Stimulated activated CD8-positive, alpha-beta memory T cell treated with anti-CD3 and anti-CD28 coated beads, Interleukin-12 subunit alpha, Interleukin-12 subunit beta, amount 100 ng/mL, for 1 hour (primary cell): ENCODE measurements around the gene SEH1L.
"Not testable (repeated sequence)": the region's sequence is repeated elsewhere in the genome, so short reads cannot be mapped to it uniquely, and the experiment has no call there.

Source experiments
- DNase-seq: peaks from one replicate; pipeline ENCODE4 v3.0.0-alpha.2; 2020; ENCODE audit warnings: low read depth

The SEH1L gene, protein sequence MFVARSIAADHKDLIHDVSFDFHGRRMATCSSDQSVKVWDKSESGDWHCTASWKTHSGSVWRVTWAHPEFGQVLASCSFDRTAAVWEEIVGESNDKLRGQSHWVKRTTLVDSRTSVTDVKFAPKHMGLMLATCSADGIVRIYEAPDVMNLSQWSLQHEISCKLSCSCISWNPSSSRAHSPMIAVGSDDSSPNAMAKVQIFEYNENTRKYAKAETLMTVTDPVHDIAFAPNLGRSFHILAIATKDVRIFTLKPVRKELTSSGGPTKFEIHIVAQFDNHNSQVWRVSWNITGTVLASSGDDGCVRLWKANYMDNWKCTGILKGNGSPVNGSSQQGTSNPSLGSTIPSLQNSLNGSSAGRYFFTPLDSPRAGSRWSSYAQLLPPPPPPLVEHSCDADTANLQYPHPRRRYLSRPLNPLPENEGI

DNA sequence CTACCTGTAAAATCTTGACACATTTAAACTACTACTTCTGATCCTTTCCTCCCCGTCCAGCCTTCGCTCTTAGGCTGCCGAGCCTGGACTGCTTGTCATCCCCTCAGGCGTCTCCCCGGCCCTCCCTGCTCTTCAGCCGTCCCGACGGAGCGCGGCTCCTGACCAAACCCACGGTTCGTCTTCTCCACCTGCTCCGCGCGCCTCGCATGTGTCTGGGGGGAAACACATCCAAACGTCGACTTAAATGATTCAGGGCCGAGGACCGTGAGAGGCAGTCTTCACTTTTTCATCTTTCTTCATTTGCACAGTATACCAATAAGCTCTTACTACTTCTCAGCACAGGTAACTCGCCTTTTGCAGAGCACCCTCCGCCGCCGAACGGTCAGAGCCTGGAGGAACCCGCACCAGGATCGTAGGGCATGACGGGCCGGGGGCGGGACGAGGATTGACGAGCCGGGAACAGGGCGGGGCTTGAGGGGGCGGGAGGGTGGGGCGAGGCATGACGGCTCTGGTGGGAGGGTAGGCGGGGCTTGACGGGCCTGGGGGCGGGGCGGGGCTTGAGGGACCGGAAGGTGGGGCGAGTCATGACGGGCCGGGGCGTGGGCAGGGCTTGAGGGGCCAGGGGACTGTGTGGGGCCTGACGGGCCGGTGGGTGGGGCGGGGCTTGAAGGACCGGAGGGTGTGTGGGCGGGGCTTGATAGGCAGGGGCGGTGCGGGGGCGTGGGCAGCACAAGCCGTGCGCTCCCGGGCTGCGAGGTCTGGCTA lies at the start of gene SEH1L:
Gene SEH1L (plus strand): TSS at position 727 of the 765 bp plus-strand sequence. CDS start 111 bp downstream, outside the sequence.
- peak; percentile 99 for DNase-seq

GRCh38 chr18:12901208-12901607 lies 46.6 kb upstream of the SEH1L start:
- not testable (repeated sequence) for DNase-seq

GRCh38 chr18:12904012-12904516 lies 43.7 kb upstream of the SEH1L start:
- DNase-seq = no peak

DNA sequence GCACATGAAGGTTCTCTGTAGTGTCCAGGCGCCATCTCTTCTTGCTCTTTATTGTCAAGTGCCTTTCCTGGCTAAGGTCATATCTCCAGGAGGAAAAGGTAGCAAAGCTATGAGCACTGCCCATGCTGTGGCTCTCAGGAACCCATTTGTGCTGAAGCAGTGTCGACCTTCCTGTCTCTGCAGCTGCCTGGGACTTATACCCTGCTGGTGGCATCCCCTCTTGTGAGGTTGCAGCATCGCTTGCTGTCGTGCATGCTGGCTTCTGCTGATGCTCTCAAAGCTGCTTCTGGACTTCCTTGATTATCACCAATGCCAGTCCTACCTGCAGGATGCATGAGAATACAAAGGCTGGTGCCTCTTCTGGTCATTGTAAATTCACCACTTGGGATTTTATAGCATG lies 41.7 kb upstream of the SEH1L start:
- DNase-seq = no peak

DNA sequence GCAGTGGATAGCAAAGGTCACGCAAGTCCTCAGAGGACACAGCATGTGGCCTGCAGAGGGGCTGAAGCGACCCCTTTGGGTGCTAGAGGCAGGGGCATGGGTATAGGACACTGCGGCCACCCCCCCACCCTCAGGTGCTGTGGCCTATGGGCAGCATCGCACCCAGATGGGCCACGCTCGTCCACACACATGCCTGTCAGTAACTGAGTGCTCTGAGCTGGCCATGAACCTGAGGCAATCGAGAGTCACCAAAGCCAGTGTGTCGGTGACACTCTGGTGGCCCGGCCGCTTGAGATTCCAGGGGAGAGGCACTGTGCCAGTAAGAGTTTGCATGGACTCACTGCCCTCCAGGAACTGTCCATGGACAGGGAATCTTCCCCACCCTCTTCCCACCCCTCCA lies 41.0 kb upstream of the SEH1L start:
- DNase-seq = no peak

DNA sequence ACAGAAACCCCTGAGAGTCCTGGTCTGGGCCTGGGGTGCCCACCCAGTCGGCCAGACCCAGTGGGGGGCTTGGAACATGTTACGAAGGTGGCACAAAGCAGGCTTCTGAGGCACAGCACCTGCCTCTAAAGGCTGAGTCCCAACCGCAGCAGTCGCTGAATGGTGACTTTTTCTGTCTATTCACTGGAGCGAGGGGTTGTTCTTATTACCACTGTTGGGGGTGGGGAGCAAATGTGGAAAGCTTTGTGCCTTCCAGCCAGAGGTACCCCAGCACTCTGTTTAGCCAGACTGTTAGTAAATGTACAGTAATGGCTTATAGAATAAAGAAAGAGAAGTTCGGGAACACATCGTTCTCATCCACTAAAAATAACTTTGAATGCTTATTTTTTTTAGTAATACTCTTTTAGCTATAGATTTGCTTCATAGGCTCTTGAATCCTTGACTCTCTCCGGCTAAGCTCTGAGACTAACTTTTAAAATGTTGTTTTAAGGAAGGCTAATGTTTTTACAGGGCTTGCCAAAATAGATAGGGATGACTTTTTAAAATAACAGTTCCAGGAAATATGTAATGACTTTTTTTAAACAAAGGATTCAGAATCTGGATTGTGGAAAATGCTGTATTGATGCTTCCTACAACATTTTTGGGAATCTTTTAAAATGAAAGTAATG lies 40.4 kb upstream of the SEH1L start:
- no peak for DNase-seq

- no peak for DNase-seq
Measured at GRCh38 chr18:12908706-12909105, 39.1 kb upstream of the SEH1L start.

DNA sequence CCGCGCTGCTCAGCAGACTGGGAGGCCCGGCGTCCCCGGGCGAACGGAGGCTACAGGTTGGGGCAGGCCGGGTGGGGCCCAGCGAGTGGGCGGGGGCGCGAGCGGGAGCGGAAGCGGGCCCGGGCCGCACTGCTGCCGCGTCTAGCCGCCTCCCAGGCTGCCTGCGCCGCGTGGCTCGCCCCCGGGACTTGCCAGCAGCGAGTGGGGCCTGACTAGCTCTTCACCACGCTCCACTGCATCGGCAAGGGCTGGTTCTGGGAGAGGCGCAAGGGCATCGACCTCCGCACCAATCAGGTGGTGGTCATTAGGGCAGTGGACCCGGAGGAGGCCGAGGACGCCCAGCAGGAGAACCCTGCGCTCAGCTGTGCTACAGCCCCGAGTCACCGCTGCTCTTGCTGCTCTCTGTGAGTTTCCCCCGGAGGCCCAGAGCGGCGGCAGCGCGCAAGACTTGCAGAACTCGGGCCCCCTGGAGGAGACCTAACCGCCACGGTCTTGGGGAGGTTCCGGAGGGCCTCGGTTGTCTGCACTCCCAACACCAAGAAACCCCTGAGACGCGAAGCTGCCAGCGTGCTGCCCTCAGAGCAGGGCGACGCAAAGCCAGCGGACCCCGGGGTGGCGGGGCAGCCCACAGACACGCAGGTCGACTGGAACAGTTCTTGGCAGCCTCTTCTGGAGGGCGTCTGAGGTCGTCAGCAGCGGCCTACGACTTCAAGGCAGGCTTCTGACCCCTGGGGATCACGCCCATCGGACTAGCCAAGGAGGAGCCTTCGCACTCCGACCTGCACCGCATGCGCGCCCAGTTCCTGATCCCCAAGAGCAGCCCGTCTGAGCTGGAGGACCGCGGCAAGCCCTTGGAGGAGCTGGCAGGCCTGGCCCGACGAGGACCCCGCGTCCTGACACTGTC lies 36.5 kb upstream of the SEH1L start:
- DNase-seq = no peak

GRCh38 chr18:12911929-12912703 lies 35.7 kb upstream of the SEH1L start:
- DNase-seq = no peak

DNA sequence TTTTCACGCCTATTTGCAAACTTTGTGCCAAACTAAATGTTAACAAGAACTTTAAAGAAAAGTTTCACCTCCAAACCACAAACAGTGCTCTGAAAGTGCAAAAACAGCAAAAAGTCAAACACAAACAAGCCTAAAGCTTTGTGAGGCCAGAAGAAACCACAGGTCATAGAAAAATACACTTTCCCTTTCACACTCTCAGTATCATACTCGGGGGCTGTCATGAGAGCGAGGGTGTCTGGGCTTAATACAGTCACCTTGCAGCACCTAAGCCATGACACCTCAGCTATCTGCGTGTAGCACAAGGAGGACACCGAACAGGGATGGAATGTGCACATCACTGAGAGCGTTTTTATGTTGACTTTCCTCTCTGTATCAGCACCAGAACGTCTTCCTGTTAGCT lies 26.6 kb upstream of the SEH1L start:
- DNase-seq = no peak

- no peak for DNase-seq
Measured at GRCh38 chr18:12922266-12922665, 25.5 kb upstream of the SEH1L start.

GRCh38 chr18:12924616-12925015 lies 23.2 kb upstream of the SEH1L start:
- DNase-seq = no peak

DNA sequence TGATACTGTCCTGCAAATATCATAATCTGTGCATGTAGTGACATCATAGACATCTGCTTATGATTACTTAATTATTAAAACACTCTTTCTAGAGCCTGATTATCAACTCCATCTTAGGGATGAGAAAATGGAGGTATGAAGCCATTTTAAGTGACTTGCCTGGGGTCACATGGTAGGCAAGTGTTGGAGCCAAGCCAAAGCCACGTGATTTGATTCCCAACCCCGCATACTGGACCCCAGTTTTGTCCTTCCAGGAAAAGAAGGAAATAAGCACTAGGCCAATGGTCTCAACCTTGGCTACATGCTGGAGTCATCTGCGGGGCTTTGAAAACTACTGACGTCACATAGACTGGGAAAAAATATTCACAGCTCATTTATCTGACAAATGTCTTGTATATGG lies 19.6 kb upstream of the SEH1L start:
- DNase-seq = no peak

GRCh38 chr18:12928641-12929040 lies 19.2 kb upstream of the SEH1L start:
- no peak for DNase-seq

GRCh38 chr18:12929477-12930083 lies 18.2 kb upstream of the SEH1L start:
- DNase-seq = no peak

GRCh38 chr18:12930376-12930775 lies 17.4 kb upstream of the SEH1L start:
- DNase-seq = no peak

DNA sequence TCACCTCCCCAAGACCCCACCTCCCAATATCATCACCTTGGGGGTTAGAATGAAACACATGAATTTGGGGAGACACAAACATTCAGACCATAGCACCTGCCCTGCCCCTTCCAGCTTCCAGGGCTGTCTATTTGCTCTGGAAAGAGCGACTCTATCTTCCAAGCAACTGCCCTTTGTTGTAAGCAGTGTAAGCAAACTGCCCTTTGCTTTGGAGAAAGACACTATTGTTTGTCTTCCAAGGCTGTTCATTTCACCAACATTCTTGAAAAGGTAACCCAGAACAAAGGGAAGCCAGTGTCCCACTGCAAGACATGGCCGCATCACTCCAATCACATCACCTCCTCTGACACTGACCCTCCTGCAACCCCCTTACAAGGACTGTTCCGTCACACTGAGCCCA lies 16.9 kb upstream of the SEH1L start:
- no peak for DNase-seq

DNA sequence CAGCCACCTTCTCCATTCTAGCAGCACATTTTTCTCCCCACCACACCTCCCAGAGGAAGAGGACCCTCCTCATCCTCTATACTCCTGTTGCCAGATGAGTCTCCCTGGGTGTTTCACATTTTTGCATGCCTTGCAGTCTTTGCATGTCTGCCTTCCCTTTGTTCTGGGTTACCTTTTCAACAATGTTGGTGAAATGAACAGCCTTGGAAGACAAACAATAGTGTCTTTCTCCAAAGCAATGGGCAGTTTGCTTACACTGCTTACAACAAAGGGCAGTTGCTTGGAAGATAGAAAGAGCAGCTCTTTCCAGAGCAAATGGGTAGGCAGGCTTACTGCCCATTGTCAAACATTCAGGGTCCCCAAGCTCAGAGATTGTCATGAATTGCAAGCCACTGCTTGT lies 14.5 kb upstream of the SEH1L start:
- no peak for DNase-seq

- peak; percentile 64 for DNase-seq
Measured at GRCh38 chr18:12934454-12935071, 13.2 kb upstream of the SEH1L start.

DNA sequence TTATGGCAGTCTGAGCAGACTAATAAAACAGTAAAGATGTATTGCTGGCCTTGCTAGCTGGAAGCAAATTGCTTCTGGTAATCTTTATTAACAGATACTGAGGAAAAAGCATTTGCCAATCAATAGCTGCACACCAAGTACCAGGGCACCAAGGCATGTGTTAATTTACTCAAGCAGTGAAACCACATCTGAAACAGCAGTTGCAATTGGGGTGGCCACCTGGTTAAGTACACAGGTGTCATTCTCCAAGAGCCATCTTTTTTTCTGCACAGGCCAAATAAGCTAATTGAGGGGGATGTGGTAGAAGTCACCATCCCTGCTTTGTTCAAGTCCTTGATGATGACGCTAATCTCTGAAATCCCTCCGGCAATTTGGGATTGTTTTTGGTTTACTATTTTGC lies 8.6 kb upstream of the SEH1L start:
- DNase-seq = no peak
